Bronchial epithelial cell (primary cell): ENCODE results near the gene CNST. TPM values are rescaled to one million over a fixed set of nuclear protein-coding genes. Genes with fewer than 3 reads are reported as not detected.
A peak's percentile ranks its signal among the peaks of the same experiment; 100 is the strongest.

Experiments used
- DNase-seq: peaks from one replicate; pipeline ENCODE4 v3.0.0-alpha.2; 2010; ENCODE audit warnings: low read depth
- FAIRE-seq: peaks from 2 replicates; lab custom pipeline; 2011; peaks lifted over from hg19 to GRCh38; lab: Jason Lieb, UNC
- H3K27me3 ChIP-seq: 2 replicates; pipeline ENCODE4 v1.5.1; 2011; ENCODE audit warnings: low read length; ENCODE audit not compliant: control insufficient read depth, insufficient read depth
- H3K36me3 ChIP-seq: 2 replicates; pipeline ENCODE4 v1.5.1; 2011; ENCODE audit warnings: low read length; ENCODE audit not compliant: control insufficient read depth, insufficient read depth
- H3K4me3 ChIP-seq: 2 replicates; pipeline ENCODE4 v1.5.1; 2011; ENCODE audit warnings: mild to moderate bottlenecking, low read depth, low read length, control low read depth
- total RNA-seq: library from RNA; depleted of rRNA; stranded (reverse); fragments of >200 nt; gene quantifications from 2 replicates; pipeline ENCODE4 v1.2.1, GENCODE V29; 2014
- TF ChIP-seq, protein P1 (sequence below): IDR thresholded peaks from 2 replicates; pipeline ENCODE4 v1.5.1; 2011; ENCODE audit warnings: mild to moderate bottlenecking, moderate library complexity, low read length, control low read depth, inconsistent platforms; ENCODE audit not compliant: insufficient read depth, severe bottlenecking

Gene CNST, protein sequence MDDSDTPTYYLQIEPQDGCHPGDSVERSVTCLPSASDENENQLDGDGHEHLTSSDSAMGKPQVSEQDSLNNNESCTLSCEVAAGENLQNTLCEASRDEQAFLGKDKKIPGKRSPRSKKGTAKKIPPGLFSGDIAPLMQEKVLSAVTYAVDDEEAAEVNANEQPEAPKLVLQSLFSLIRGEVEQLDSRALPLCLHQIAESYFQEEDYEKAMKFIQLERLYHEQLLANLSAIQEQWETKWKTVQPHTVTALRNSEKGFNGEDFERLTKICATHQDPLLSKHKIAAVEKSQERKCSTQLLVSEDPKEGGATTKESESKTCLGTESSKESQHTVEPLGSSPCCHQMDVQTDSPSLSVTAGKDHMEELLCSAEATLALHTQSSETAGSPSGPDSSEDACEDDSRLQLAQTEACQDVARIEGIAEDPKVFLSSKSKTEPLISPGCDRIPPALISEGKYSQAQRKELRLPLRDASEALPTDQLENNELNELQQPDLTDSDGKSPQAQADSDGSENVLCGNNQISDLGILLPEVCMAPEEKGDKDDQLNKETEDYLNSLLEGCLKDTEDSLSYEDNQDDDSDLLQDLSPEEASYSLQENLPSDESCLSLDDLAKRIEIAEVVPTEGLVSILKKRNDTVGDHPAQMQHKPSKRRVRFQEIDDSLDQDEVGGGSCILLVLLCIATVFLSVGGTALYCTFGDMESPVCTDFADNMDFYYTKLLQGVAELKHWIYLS
- 10.3 and 12.0 TPM in 2 replicates for total RNA-seq

DNA sequence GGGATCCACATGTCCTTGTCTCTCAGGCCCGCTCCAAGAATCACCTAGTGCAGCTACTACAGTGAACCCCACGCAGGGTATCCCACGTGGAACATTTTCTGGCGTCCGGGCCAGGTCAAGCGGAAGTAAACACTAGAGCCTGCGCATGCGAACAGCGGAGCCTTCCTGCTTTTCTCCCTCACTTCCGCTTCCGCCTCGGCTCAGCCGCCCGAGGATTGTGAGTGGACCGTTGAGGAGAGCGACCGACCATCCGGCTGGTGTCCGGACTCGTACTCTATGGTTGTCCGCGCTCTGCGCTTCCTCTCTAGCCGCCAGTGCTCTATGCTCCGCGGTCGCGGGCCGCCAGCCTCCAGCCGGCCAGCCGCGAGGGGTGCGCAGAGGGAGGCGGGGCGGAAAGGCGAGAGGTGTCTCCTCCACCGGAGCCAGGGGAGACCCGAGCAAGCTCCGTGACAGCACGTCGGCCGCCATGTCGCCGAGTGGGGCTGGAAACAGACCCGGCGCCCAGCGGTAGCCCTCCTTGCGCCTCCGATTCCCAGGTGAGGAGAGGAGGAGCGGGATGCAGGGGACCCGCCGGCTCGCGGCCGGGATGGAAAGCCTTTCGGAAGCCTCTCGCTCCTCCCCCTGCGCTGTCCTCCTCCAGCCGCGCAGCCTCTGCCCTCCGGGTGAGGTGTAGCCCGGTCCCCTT, at the start of gene CNST, which contains the start of gene TFB2M:
Gene CNST (plus strand): TSS at position 329 of the 685 bp plus-strand sequence. CDS start 25,107 bp downstream, outside the sequence.
Gene TFB2M (minus strand): TSS at position 134 of the 685 bp plus-strand sequence. CDS start 123 bp downstream, at position 11.
- peak; percentile 95 for DNase-seq
- Histone ChIP-seq H3K4me3 (peak within 1 kb of the TSS; percentile 86), H3K27me3 (no peaks in the 10 kb centered on the region), H3K36me3 (peaks cover 5% of the 10 kb centered on the region)
- no peak for FAIRE-seq
- TF ChIP-seq, protein P1, sequence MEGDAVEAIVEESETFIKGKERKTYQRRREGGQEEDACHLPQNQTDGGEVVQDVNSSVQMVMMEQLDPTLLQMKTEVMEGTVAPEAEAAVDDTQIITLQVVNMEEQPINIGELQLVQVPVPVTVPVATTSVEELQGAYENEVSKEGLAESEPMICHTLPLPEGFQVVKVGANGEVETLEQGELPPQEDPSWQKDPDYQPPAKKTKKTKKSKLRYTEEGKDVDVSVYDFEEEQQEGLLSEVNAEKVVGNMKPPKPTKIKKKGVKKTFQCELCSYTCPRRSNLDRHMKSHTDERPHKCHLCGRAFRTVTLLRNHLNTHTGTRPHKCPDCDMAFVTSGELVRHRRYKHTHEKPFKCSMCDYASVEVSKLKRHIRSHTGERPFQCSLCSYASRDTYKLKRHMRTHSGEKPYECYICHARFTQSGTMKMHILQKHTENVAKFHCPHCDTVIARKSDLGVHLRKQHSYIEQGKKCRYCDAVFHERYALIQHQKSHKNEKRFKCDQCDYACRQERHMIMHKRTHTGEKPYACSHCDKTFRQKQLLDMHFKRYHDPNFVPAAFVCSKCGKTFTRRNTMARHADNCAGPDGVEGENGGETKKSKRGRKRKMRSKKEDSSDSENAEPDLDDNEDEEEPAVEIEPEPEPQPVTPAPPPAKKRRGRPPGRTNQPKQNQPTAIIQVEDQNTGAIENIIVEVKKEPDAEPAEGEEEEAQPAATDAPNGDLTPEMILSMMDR: no peak

DNA sequence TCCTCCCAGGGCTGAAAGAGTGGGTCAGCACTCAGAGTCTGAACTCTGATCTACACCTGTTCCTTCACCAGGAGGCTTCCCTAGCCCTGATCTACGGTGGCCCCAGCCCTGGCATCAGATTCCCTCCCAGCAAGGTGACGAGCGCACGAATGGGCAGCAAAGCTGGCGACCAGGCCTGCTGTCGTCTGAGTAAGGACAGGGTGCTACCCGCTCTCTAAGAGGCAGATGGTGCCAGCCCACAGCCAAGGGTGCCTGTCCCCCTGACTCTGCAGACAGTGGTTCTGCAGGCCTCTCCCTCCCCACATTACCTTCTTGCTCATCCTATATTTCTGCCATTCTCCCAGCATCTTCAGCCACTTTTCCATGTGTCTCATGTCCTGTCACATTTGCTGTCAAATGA, 48.9 kb upstream of the CNST start:
- TF ChIP-seq, protein P1: no peak
- Histone ChIP-seq H3K4me3 (no peak overlapping the region), H3K36me3 (no peaks in the 10 kb centered on the region), H3K27me3 (no peaks in the 10 kb centered on the region)
- FAIRE-seq: no peak
- no peak for DNase-seq

DNA sequence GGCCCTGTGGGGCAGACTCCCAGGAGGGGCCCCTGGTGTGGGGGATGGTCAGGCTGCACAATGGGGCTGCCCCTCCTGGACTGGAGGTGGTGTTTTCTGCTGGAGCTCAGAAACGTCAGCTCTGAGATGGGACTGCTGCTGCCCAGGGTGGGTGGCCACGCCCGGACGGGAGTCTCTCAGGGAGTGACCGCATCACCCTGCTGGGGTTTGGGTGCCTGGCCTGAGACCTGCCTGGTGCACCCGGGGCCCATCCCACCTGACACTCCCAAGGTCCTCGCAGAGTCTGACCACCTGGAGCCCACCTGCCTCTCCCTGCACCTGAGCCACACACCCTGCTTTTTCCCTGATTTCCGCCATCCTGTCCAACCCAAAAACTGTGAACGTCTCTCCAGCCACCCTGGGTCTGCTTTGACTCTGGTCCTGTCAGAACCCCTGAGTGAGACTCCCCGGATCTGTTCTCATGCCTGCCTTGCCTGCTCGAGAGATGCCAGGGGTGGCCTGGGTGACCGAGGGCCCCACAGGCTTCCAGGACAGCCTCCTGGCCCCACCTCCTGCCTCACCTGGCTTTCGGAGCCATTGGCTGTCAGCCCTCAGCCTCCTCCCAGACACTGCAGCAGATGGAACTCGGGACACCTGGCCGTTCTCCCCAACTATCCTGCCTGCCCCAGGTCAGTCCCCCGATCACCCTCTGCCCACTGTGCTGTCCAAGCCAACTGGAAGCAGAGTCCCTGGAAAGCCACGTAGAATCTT, 47.6 kb upstream of the CNST start:
- no peak for FAIRE-seq
- DNase-seq: no peak
- Histone ChIP-seq H3K27me3 (no peaks in the 10 kb centered on the region), H3K36me3 (no peaks in the 10 kb centered on the region), H3K4me3 (no peak overlapping the region)
- TF ChIP-seq, protein P1: no peak

DNA sequence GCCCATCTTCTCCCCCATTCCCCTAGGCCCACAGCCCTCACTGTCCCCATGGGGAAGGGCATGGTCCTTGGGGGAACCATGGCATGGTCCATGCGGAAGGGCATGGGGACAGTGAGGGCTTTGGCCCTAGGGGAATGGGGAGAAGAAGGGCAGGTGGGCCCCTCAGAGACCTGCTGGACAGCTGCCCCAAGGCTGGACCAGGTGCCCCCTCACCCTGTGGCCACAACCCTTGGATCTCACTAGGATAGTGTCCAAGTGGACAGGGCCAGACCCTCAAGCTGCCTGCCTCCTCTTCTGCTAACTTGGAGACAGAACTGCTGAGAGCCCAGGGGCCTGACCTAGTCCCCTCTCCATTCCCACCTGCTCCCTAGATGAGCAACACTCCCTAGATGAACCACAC, 46.7 kb upstream of the CNST start:
- FAIRE-seq (no peak), DNase-seq (no peak)
- TF ChIP-seq, protein P1: no peak
- Histone ChIP-seq H3K36me3 (no peaks in the 10 kb centered on the region), H3K4me3 (no peak overlapping the region), H3K27me3 (no peaks in the 10 kb centered on the region)

DNA sequence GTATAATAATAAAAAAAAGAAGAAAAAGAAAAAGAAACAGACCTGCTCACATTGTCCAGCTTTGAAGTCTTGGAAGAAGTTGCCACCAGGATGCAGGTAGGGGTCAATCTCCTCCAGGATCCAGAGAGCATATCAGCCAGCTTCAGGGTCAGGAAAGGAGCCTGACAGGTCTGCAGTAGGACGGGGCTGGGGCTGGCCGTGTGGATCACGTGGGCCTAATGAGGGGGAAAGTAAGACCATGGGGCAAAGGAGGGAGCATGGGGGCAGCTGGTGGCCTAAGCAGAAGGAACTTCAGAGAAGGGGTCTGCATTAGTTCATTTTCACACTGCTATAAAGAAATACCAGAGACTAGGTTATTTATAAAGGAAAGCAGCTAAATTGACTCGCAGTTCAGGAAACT, 39.9 kb upstream of the CNST start:
- no peak overlapping the region for H3K4me3 ChIP-seq
- no peaks in the 10 kb centered on the region for H3K27me3 ChIP-seq
- FAIRE-seq (no peak), DNase-seq (no peak)
- no peaks in the 10 kb centered on the region for H3K36me3 ChIP-seq
- TF ChIP-seq, protein P1: no peak
